DMS53 (cell line): ENCODE results near the gene SRPX2.

Experiments
- DNase-seq: peaks from one replicate; lab custom pipeline; 2025; lab: John Stamatoyannopoulos, UW

The SRPX2 gene

GRCh38 chrX:100643956-100644860, at the start of gene SRPX2:
Gene SRPX2, plus strand, starts transcription at chrX:100644199. Its CDS starts 2,124 bp downstream, at chrX:100646323.
- peak; percentile 73 for DNase-seq

GRCh38 chrX:100596601-100597000, 47.4 kb upstream of the SRPX2 start:
- DNase-seq = no peak

- DNase-seq = no peak
Measured at GRCh38 chrX:100599456-100599855, 44.5 kb upstream of the SRPX2 start.

- DNase-seq = no peak
Measured at GRCh38 chrX:100600340-100600739, 43.7 kb upstream of the SRPX2 start.

- no peak for DNase-seq
Measured at GRCh38 chrX:100600758-100601157, 43.2 kb upstream of the SRPX2 start.

GRCh38 chrX:100606753-100607152, 37.2 kb upstream of the SRPX2 start:
- no peak for DNase-seq

- DNase-seq = peak; percentile 2
Measured at GRCh38 chrX:100609591-100609990, 34.4 kb upstream of the SRPX2 start.

GRCh38 chrX:100611951-100612350, 32.0 kb upstream of the SRPX2 start:
- DNase-seq = no peak

GRCh38 chrX:100615005-100615404, 29.0 kb upstream of the SRPX2 start:
- DNase-seq = peak; percentile 61

GRCh38 chrX:100623001-100623400, 21.0 kb upstream of the SRPX2 start:
- DNase-seq = no peak

- no peak for DNase-seq
Measured at GRCh38 chrX:100625985-100626491, 18.0 kb upstream of the SRPX2 start.

GRCh38 chrX:100635040-100635439, 9.0 kb upstream of the SRPX2 start:
- DNase-seq = no peak

- DNase-seq = peak; percentile 47
Measured at GRCh38 chrX:100635989-100636320, 8.0 kb upstream of the SRPX2 start.

- peak; percentile 93 for DNase-seq
Measured at GRCh38 chrX:100636321-100636991, 7.5 kb upstream of the SRPX2 start, which contains the start of gene TSPAN6. Gene TSPAN6, minus strand, starts transcription at chrX:100636806. Its CDS starts 112 bp downstream, at chrX:100636694.

- DNase-seq = no peak
Measured at GRCh38 chrX:100642290-100642689, 1.7 kb upstream of the SRPX2 start.

GRCh38 chrX:100643212-100643611, 787 bp upstream of the SRPX2 start:
- no peak for DNase-seq

- no peak for DNase-seq
Measured at GRCh38 chrX:100645106-100645505, 1.1 kb downstream of the SRPX2 start.

- DNase-seq = peak; percentile 17
Measured at GRCh38 chrX:100647095-100647494, 3.1 kb downstream of the SRPX2 start.

GRCh38 chrX:100647739-100648138, 3.7 kb downstream of the SRPX2 start:
- DNase-seq = peak; percentile 70

- peak; percentile 27 for DNase-seq
Measured at GRCh38 chrX:100648458-100649417, 4.7 kb downstream of the SRPX2 start.

GRCh38 chrX:100649550-100650356, 5.8 kb downstream of the SRPX2 start:
- DNase-seq = peak; percentile 2
